C4-2B (cell line): ENCODE results near the gene USP6NL.

ENCODE experiments used
- H3K27ac ChIP-seq: fragments of 450-650 bp; 2 replicates; pipeline ENCODE4 v1.5.1; 2017
- ZFX ChIP-seq: fragments of 450-650 bp; IDR thresholded peaks from 2 replicates; pipeline ENCODE4 v1.6.1; 2017
- TF ChIP-seq, protein P1 (sequence below): fragments of 450-650 bp; conservative IDR thresholded peaks from 2 replicates; pipeline ENCODE4 v1.5.1; 2017; ENCODE audit warnings: mild to moderate bottlenecking

USP6NL gene

GRCh38 chr10:11611248-11612020, at the start of gene USP6NL:
TSS of gene USP6NL (minus strand) at chr10:11611650. CDS start at chr10:11597634, 14,016 bp downstream.
- H3K27ac ChIP-seq: peak within 1 kb of the TSS; percentile 90
- peak; percentile 69 for TF ChIP-seq ZFX
- TF ChIP-seq, protein P1, sequence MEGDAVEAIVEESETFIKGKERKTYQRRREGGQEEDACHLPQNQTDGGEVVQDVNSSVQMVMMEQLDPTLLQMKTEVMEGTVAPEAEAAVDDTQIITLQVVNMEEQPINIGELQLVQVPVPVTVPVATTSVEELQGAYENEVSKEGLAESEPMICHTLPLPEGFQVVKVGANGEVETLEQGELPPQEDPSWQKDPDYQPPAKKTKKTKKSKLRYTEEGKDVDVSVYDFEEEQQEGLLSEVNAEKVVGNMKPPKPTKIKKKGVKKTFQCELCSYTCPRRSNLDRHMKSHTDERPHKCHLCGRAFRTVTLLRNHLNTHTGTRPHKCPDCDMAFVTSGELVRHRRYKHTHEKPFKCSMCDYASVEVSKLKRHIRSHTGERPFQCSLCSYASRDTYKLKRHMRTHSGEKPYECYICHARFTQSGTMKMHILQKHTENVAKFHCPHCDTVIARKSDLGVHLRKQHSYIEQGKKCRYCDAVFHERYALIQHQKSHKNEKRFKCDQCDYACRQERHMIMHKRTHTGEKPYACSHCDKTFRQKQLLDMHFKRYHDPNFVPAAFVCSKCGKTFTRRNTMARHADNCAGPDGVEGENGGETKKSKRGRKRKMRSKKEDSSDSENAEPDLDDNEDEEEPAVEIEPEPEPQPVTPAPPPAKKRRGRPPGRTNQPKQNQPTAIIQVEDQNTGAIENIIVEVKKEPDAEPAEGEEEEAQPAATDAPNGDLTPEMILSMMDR: no peak

GRCh38 chr10:11658801-11659368, 47.4 kb upstream of the USP6NL start:
- no peak for TF ChIP-seq ZFX
- TF ChIP-seq, protein P1: no peak
- H3K27ac ChIP-seq: no peak overlapping the region

GRCh38 chr10:11655836-11656235, 44.4 kb upstream of the USP6NL start:
- H3K27ac ChIP-seq: no peak overlapping the region
- TF ChIP-seq, protein P1: no peak
- TF ChIP-seq ZFX: no peak

DNA sequence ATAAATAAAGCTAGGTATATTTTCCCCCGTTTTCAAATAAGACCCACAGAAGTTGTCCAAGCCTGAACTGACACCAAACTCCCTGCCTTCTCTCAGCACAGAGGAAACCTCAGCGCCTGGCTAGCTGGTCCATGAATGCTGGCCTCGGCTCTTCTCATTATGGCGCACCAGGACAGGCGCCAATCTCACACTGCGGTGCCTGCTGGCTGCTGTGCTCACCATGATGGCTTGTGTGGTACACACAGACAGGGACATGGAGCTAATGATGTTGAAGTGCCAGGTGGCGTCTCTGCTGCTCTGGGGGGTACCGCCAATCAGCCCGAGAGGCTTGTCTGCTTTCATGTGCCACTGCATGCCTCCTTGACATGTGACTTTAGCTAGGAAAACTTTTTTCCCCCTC, 43.2 kb upstream of the USP6NL start:
- no peak for TF ChIP-seq ZFX
- TF ChIP-seq, protein P1: no peak
- H3K27ac ChIP-seq: no peak overlapping the region

DNA sequence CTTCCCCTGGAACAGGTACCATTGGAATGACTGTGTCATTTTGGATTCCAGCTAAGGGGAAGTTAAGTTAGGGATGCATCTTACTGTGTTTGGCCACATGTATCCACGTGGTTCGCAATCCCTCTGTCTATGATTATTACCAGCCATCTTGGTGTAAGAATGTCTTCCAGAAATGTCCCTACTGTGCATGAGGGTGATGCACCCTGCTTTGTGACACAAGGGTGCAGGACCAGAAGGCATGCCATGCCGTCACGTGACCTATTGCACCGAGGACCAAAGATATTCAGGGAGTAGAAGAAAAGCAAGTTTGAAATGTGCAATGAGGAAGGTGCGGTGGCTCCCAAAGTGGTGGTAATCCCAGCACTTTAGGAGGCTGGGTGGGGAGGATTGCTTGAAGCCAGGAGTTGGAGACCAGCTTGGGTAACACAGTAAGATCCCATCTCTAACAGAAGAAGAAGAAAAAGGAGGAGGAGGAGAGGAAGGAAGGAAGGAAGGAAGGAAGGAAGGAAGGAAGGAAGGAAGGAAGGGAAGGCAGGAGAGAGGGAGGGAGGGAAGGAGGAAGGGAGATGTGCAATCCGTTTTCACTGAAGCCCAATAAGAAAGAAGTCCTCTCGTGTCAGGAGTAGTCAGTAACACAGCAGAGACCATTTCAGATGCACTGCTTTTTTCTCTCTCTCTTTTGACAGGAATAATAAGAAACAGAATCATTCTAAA, 42.5 kb upstream of the USP6NL start:
- TF ChIP-seq, protein P1: no peak
- no peak for TF ChIP-seq ZFX
- H3K27ac ChIP-seq: no peak overlapping the region

DNA sequence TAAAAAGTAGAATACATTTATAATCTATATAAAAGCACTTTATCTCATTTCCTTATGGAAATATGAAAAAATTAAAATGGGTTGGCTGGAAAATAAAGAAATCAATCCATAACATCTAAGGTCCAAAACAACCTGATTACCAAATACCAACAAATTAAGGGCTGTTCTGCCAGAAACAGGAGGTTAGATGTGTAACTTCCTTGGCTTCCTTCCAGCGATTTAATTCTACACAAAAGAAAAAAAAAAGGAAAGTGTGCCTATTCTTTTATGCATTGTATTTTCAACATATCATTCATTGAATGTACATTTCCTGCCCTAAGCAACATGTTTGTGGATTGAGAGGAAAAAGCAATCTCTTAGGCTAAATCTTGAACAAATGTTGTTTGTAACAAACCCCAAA, 36.2 kb upstream of the USP6NL start:
- no peak overlapping the region for H3K27ac ChIP-seq
- no peak for TF ChIP-seq ZFX
- TF ChIP-seq, protein P1: no peak

DNA sequence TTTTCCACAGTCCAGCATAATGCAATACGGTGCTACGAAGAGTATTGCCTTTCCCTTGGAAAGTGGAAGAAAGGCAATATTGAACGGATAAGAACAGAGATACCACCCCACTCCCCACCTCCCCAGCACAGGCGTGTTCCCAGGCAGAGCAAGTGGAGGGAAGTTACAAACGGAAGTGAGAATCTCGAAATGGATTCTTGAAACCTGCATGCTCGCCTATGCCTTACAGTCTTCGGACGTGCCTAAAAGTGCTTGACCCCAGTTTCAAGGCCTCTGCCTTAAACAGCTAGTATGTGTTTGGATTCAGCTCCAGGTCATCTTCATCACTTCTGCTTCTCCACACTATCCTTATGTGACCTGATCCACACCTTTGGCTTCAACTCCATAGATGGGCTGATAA, 35.0 kb upstream of the USP6NL start:
- TF ChIP-seq, protein P1: no peak
- no peak overlapping the region for H3K27ac ChIP-seq
